PC-9 (cell line): Measurements from ENCODE around the gene SESN1.

Experiments used
- CTCF ChIP-seq: fragments of 200-600 bp; sonication (generic); conservative IDR thresholded peaks from 2 replicates; pipeline ENCODE4 v1.6.1; 2017; ENCODE audit warnings: mixed run types, antibody characterized with exemption, mild to moderate bottlenecking, moderate library complexity
- EZH2 ChIP-seq: fragments of 200-600 bp; sonication (generic); IDR thresholded peaks from 2 replicates; pipeline ENCODE4 v1.8.0; 2017; ENCODE audit warnings: antibody characterized with exemption, low read depth

GRCh38 chr6:109038837-109039398, 55.7 kb downstream of the SESN1 start:
- no peak for TF ChIP-seq CTCF
- TF ChIP-seq EZH2: no peak
